WI38 (cell line): ENCODE data around the gene FAM222A.

Experiments used
- H3K4me3 ChIP-seq: 2 replicates; pipeline ENCODE4 v1.5.1; 2011; ENCODE audit warnings: low read depth, mild to moderate bottlenecking, control low read depth, low read length
- CTCF ChIP-seq: IDR thresholded peaks from 2 replicates; pipeline ENCODE4 v1.5.1; 2012; ENCODE audit warnings: low read depth, mild to moderate bottlenecking, control low read depth, low read length

FAM222A gene

GRCh38 chr12:109815225-109815624, 101.6 kb downstream of the FAM222A start:
- no peak for TF ChIP-seq CTCF
- H3K4me3 ChIP-seq, result no peak overlapping the region

- no peak overlapping the region for H3K4me3 ChIP-seq
- TF ChIP-seq CTCF, result no peak
These were observed 102.4 kb downstream of the FAM222A start for GRCh38 chr12:109815757-109816617.

- no peak overlapping the region for H3K4me3 ChIP-seq
- no peak for TF ChIP-seq CTCF
These were observed 103.2 kb downstream of the FAM222A start for GRCh38 chr12:109816870-109817269.

- no peak for TF ChIP-seq CTCF
- H3K4me3 ChIP-seq, result no peak overlapping the region
These were observed 104.1 kb downstream of the FAM222A start for GRCh38 chr12:109817627-109818231.

GRCh38 chr12:109818253-109818652, 104.6 kb downstream of the FAM222A start:
- H3K4me3 ChIP-seq, result no peak overlapping the region
- no peak for TF ChIP-seq CTCF

GRCh38 chr12:109818905-109819500, 105.4 kb downstream of the FAM222A start:
- TF ChIP-seq CTCF, result no peak
- H3K4me3 ChIP-seq, result no peak overlapping the region
